ENCODE measurements around the gene KCNQ1. TPM values are rescaled to one million over a fixed set of nuclear protein-coding genes. Genes with fewer than 3 reads are reported as not detected.

KCNQ1 gene
- total RNA-seq, 1 experiment from 2014 or later: 10.7 TPM

GRCh38 chr11:2437516-2437915 is 7.3 kb upstream of the KCNQ1 start (continued):
- TF ChIP-seq ZBTB33 (IDR thresholded peaks at IDR 0.05; ENCODE audit: extremely low read depth, insufficient replicate concordance, low read length): no peak
- TF ChIP-seq FOSL1 (IDR thresholded peaks at IDR 0.05; ENCODE audit: low read depth): no peak
- TF ChIP-seq RAD21 (IDR thresholded peaks at IDR 0.05; ENCODE audit: low read depth): no peak
- no peak for TF ChIP-seq EZH2 (IDR thresholded peaks at IDR 0.05)
- no peak for TF ChIP-seq ZFX (IDR thresholded peaks at IDR 0.05)

GRCh38 chr11:2439820-2440219 is 5.0 kb upstream of the KCNQ1 start:
- TF ChIP-seq EGR1 (IDR thresholded peaks at IDR 0.05; ENCODE audit: low read depth): no peak
- TF ChIP-seq ZFX (IDR thresholded peaks at IDR 0.05): no peak
- no peak for TF ChIP-seq ZBTB33 (IDR thresholded peaks at IDR 0.05; ENCODE audit: extremely low read depth, insufficient replicate concordance, low read length)
- no peak for TF ChIP-seq FOSL1 (IDR thresholded peaks at IDR 0.05; ENCODE audit: low read depth)
- TF ChIP-seq JUND (IDR thresholded peaks at IDR 0.05): no peak
- no peak for TF ChIP-seq ELF1 (IDR thresholded peaks at IDR 0.05; ENCODE audit: borderline replicate concordance, low read depth)
- TF ChIP-seq POLR2AphosphoS5 (IDR thresholded peaks at IDR 0.05; ENCODE audit: low read depth, low read length): no peak
- Histone ChIP-seq H3K27ac (ENCODE audit: low read depth, low read length) (no peak overlapping the region), H4K20me1 (ENCODE audit: insufficient read depth) (no peaks in the 10 kb centered on the region), H3K4me1 (ENCODE audit: control insufficient read depth in 1 of 2, insufficient read depth in 2 of 2, low read length in 2 of 2) (peaks cover 3 to 10% of the 10 kb centered on the region in 2 experiments; a peak in 3 of 4 replicates), H2AFZ (ENCODE audit: low read depth, low read length, poor library complexity, severe bottlenecking) (no peak overlapping the region), H3K4me3 (replicated peaks in 1 of 2; ENCODE audit: low read depth in 1 of 2, low read length in 2 of 2) (no peak overlapping the region), H3K4me2 (ENCODE audit: low read length) (no peak overlapping the region), H3K27me3 (ENCODE audit: insufficient read depth, low read length) (peaks cover 24% of the 10 kb centered on the region; the same call in 1 of the 2 replicates), H3K9me2 (ENCODE audit: insufficient read depth) (no peaks in the 10 kb centered on the region), H3K36me3 (ENCODE audit: control insufficient read depth in 1 of 2, insufficient read depth in 2 of 2, low read length in 2 of 2) (no peaks in the 10 kb centered on the region), H3K9ac (ENCODE audit: low read length) (no peak overlapping the region), H3K9me3 (ENCODE audit: control insufficient read depth in 1 of 2, insufficient read depth in 1 of 2, low read depth in 1 of 2, low read length in 2 of 2) (no peaks in the 10 kb centered on the region), H3K79me2 (ENCODE audit: insufficient read depth, low read length) (no peaks in the 10 kb centered on the region)
- intact Hi-C loops (cut with micrococcal nuclease): no loop called here
- BruUV-seq (replicated peaks): no TSS peak
- ChIA-PET CTCF (no interaction called here), POLR2A (no interaction called here), RAD21 (ENCODE audit: low non-redundant PET in 1 of 2, low total read pairs in 2 of 2, uncharacterized antibody in 2 of 2, unreplicated experiment in 2 of 2) (no interaction called here)
- no peak for ATAC-seq
- no peak for DNase-seq (ENCODE audit: low read depth, low spot score)
